HG03196 (cell line): Measurements from ENCODE around the gene SPATA31A3.
"Not testable (repeated sequence)": the region's sequence is repeated elsewhere in the genome, so short reads cannot be mapped to it uniquely, and the experiment has no call there.

ENCODE experiments used
- ATAC-seq: cut with Tn5 transposase; IDR thresholded peaks from one replicate; pipeline ENCODE4 v1.9.1; 2021; ENCODE audit not compliant: unreplicated experiment

The SPATA31A3 gene

DNA sequence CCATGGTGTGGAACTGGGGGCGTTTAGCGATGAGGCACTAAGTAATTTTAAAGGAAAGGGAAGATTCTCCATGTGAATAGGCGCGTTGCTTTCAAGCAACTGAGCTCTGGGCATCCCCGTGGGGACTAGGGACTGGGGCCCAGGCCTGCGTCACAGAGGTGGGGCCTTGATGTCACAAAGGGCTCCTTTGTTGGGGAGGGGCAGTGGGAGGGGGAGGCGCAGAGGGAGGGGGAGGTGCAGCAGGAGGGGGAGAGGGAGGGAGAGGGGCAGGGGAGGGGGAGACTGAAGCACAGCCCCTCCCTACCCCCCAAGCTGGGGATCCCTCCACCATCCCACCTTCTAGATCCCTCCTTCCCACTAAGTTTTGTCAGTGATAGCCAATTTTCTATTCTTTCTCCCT lies at the start of gene SPATA31A3:
SPATA31A3 (minus strand) TSS at position 101 of the 400 bp plus-strand sequence; CDS start at position 72, 29 bp downstream.
- not testable (repeated sequence) for ATAC-seq

DNA sequence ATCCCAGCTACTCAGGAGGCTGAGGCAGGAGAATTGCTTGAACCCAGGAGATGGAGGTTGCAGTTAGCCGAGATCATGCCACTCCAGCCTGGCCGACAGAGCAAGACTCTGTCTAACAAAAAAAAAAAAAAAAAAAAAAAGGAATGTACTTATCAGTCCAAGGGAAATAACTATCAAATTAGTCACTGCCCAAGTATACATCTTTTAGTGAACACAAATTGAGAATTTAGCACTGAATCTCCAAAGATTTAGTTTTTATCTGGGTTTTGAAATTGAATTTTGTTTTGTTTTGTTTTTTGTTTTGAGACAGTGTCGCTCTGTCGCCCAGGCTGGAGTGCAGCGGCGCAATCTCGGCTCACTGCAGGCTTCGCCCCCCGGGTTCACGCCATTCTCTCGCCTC lies 39.8 kb downstream of the SPATA31A3 start:
- not testable (repeated sequence) for ATAC-seq

DNA sequence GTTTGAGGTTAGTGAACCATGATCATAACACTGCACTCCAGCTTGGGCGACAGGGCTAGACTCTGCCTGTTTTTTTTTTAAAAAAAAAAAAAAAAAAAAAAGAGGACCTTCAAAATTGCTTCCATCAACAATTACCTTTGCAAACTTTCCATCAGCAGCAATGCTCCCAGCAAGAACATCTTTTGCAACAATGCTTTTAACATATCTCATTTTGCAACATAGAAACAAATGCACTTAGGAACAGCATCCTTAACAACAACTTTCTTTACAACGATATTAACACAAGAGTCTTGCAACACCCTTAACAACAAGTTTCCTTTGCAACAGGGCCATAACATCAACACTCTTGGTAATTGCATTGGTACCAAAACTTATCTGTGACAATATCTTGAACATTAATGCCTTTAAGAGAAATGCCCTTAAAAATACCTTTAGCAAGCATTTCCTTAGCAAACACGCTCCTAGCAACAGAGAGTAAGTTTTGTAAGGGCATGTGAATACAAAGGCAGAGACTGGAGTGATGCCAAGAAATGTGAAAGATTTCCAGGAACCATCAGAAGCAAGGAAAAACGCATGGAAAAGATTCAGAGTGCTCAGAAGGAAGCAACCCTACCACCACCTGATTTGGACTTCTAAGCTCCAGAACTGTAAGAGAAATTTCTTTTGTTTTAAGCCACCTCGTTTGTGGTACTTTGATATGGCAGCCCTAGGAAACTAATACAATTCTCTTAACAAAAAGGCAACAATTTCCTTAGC lies 49.8 kb downstream of the SPATA31A3 start:
- ATAC-seq = not testable (repeated sequence)

DNA sequence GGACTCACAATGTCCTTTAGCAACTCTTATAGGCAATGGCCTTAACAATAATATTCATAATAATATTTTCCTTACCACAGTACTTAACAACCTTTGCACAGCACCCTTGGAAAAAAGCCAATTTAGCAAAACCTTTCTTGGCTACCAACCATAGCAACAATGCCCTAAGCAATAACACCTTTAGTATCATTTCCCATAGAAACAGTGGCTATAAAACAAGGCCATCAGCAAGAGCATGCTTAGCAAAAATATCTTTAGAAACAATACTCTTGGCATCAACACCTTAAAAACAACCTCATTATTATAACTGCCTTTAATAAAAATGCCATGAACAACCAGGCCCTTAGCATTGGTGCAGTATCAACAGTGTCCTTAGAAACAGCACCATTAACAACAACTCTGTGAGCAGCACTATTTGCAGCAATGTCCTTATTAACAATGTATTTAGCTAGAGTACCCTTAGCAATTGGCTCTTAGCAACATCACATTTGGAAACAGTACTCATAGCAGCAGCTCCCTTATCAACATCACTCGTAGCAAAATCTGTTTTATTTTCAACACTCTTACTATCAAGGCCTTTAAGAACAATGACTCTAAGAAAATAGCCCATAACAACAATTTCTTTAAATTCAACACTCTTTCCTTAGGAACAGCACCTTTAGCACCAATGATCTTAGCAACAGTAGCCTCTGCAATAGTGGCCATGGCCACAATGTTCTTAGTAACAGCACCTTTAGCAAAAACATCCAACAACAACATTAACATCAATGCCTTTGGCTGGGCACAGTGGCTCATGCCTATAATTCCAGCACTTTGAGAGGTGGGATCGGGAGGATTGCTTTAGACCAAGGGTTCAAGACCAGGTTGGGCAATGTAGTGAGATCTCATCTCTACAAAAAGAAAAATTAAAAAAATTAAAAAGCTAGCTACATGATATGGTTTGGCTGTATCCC lies 52.2 kb downstream of the SPATA31A3 start:
- ATAC-seq = not testable (repeated sequence)

DNA sequence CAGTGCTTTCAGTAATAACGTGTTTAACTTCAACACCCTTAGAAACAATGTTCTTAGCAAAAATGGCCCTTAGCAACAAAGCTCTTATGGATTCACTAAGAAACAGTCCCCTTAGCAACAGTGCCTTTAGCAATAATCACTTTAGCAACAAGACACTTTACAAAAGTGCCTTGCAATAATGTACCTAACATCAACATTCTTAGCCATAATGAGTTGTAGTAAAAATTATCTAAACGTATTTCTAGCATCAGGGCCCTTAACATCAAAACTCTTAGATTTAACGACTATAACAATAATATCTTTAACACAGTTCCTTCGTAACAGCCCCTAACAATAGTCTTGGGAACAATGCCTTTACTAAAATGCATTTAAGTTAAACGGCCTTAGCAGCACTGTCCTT lies 54.0 kb downstream of the SPATA31A3 start:
- ATAC-seq = not testable (repeated sequence)

DNA sequence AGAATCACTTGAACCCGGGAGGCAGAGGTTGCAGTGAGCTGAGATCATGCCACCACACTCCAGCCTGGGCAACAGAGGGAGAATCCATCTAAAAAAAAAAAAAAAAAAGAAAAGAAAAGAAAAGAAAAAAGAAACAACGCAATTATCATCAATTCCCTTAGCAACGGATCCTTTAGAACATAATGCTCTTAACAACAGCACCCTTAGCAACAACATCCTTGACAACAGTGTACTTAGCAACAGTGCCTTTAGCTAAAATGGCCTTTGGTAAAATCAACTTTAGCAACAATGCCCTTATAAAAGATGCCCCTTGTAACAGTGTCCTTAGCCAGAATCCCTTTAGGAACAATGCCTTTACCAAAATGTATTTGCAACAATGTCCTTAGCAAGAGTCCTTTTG lies 54.7 kb downstream of the SPATA31A3 start:
- not testable (repeated sequence) for ATAC-seq
